ENCODE results near the gene SNTB2.

- TF ChIP-seq, protein P1, sequence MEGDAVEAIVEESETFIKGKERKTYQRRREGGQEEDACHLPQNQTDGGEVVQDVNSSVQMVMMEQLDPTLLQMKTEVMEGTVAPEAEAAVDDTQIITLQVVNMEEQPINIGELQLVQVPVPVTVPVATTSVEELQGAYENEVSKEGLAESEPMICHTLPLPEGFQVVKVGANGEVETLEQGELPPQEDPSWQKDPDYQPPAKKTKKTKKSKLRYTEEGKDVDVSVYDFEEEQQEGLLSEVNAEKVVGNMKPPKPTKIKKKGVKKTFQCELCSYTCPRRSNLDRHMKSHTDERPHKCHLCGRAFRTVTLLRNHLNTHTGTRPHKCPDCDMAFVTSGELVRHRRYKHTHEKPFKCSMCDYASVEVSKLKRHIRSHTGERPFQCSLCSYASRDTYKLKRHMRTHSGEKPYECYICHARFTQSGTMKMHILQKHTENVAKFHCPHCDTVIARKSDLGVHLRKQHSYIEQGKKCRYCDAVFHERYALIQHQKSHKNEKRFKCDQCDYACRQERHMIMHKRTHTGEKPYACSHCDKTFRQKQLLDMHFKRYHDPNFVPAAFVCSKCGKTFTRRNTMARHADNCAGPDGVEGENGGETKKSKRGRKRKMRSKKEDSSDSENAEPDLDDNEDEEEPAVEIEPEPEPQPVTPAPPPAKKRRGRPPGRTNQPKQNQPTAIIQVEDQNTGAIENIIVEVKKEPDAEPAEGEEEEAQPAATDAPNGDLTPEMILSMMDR (conservative IDR thresholded peaks at IDR 0.05; ENCODE audit: low read depth, low read length): no peak
- TF ChIP-seq POLR2A (IDR thresholded peaks at IDR 0.05; ENCODE audit: low read depth, low read length) (no peak), SMC3 (IDR thresholded peaks at IDR 0.05; ENCODE audit: low read depth, low read length) (no peak), CHD1 (IDR thresholded peaks at IDR 0.05; ENCODE audit: low read depth, low read length) (no peak), RAD21 (IDR thresholded peaks at IDR 0.05; ENCODE audit: low read length) (no peak), MXI1 (IDR thresholded peaks at IDR 0.05; ENCODE audit: borderline replicate concordance, low read depth, low read length) (no peak), FOS (IDR thresholded peaks at IDR 0.05; ENCODE audit: low read depth, low read length) (no peak), MAZ (IDR thresholded peaks at IDR 0.05; ENCODE audit: borderline replicate concordance, low read depth, low read length) (no peak)
Measured at GRCh38 chr16:69160192-69160591, 26.8 kb upstream of the SNTB2 start.

Data from IMR-90 (cell line).